Stimulated activated naive CD8-positive, alpha-beta T cell treated with anti-CD3 and anti-CD28 coated beads, Interleukin-15, Interleukin-2, amounts not matched to agents 100 ng/mL and 50 ng/mL, for 24 hours (primary cell): ENCODE data around the gene CXCR6.
A peak's percentile ranks its signal among the peaks of the same experiment; 100 is the strongest.

ENCODE experiments used
- H3K27ac Mint-ChIP-seq: one replicate; pipeline ENCODE4 v1.8.0; 2021; ENCODE audit warnings: mild to moderate bottlenecking, mixed read lengths
- H3K27me3 Mint-ChIP-seq: one replicate; pipeline ENCODE4 v1.8.0; 2021; ENCODE audit warnings: mixed read lengths
- H3K36me3 Mint-ChIP-seq: one replicate; pipeline ENCODE4 v1.8.0; 2021; ENCODE audit warnings: low read depth, mixed read lengths
- H3K4me1 Mint-ChIP-seq: one replicate; pipeline ENCODE4 v1.8.0; 2021; ENCODE audit warnings: low read depth, mixed read lengths
- H3K4me3 Mint-ChIP-seq: one replicate; pipeline ENCODE4 v1.8.0; 2021; ENCODE audit warnings: mild to moderate bottlenecking, mixed read lengths
- H3K9me3 Mint-ChIP-seq: one replicate; pipeline ENCODE4 v1.8.0; 2021; ENCODE audit warnings: mixed read lengths

The CXCR6 gene

GRCh38 chr3:45914362-45915058, 28.8 kb upstream of the CXCR6 start:
- Mint-ChIP-seq H3K4me3 (no peak overlapping the region), H3K4me1 (peaks cover 40% of the 10 kb centered on the region), H3K9me3 (no peaks in the 10 kb centered on the region), H3K36me3 (peaks cover 25% of the 10 kb centered on the region), H3K27me3 (peaks cover 38% of the 10 kb centered on the region), H3K27ac (no peak overlapping the region)

- Mint-ChIP-seq H3K9me3 (no peaks in the 10 kb centered on the region), H3K36me3 (peaks cover 25% of the 10 kb centered on the region), H3K4me3 (peak overlapping the region; percentile 50), H3K27ac (peak overlapping the region; percentile 71), H3K27me3 (peaks cover 37% of the 10 kb centered on the region), H3K4me1 (peaks cover 40% of the 10 kb centered on the region)
Observed at GRCh38 chr3:45915059-45915439, 28.2 kb upstream of the CXCR6 start.

GRCh38 chr3:45915518-45916231, 27.6 kb upstream of the CXCR6 start:
- Mint-ChIP-seq H3K4me3 (peak overlapping the region; percentile 50), H3K9me3 (no peaks in the 10 kb centered on the region), H3K4me1 (peaks cover 36% of the 10 kb centered on the region), H3K36me3 (peaks cover 30% of the 10 kb centered on the region), H3K27ac (peak overlapping the region; percentile 71), H3K27me3 (peaks cover 30% of the 10 kb centered on the region)

- no peaks in the 10 kb centered on the region for H3K9me3 Mint-ChIP-seq
- peaks cover 18% of the 10 kb centered on the region for H3K27me3 Mint-ChIP-seq
- no peak overlapping the region for H3K4me3 Mint-ChIP-seq
- peaks cover 36% of the 10 kb centered on the region for H3K36me3 Mint-ChIP-seq
- peaks cover 43% of the 10 kb centered on the region for H3K4me1 Mint-ChIP-seq
- H3K27ac Mint-ChIP-seq: no peak overlapping the region
Observed at GRCh38 chr3:45917146-45917898, 25.9 kb upstream of the CXCR6 start.

- Mint-ChIP-seq H3K36me3 (peaks cover 58% of the 10 kb centered on the region), H3K4me3 (no peak overlapping the region), H3K9me3 (no peaks in the 10 kb centered on the region), H3K4me1 (peaks cover 24% of the 10 kb centered on the region), H3K27me3 (no peaks in the 10 kb centered on the region), H3K27ac (no peak overlapping the region)
Observed at GRCh38 chr3:45921158-45922038, 21.9 kb upstream of the CXCR6 start.

- H3K4me3 Mint-ChIP-seq: no peak overlapping the region
- H3K27ac Mint-ChIP-seq: no peak overlapping the region
- peaks cover 18% of the 10 kb centered on the region for H3K4me1 Mint-ChIP-seq
- no peaks in the 10 kb centered on the region for H3K27me3 Mint-ChIP-seq
- no peaks in the 10 kb centered on the region for H3K9me3 Mint-ChIP-seq
- peaks cover 59% of the 10 kb centered on the region for H3K36me3 Mint-ChIP-seq
Observed at GRCh38 chr3:45922039-45922326, 21.3 kb upstream of the CXCR6 start.

GRCh38 chr3:45922950-45923590, 20.2 kb upstream of the CXCR6 start:
- H3K36me3 Mint-ChIP-seq: peaks cover 60% of the 10 kb centered on the region
- H3K27me3 Mint-ChIP-seq: no peaks in the 10 kb centered on the region
- no peak overlapping the region for H3K4me3 Mint-ChIP-seq
- no peaks in the 10 kb centered on the region for H3K9me3 Mint-ChIP-seq
- no peak overlapping the region for H3K27ac Mint-ChIP-seq
- peaks cover 17% of the 10 kb centered on the region for H3K4me1 Mint-ChIP-seq

GRCh38 chr3:45923755-45924154, 19.5 kb upstream of the CXCR6 start:
- no peak overlapping the region for H3K27ac Mint-ChIP-seq
- no peaks in the 10 kb centered on the region for H3K9me3 Mint-ChIP-seq
- no peaks in the 10 kb centered on the region for H3K27me3 Mint-ChIP-seq
- peaks cover 57% of the 10 kb centered on the region for H3K36me3 Mint-ChIP-seq
- peaks cover 12% of the 10 kb centered on the region for H3K4me1 Mint-ChIP-seq
- H3K4me3 Mint-ChIP-seq: no peak overlapping the region

GRCh38 chr3:45927881-45928280, 15.4 kb upstream of the CXCR6 start:
- H3K36me3 Mint-ChIP-seq: peaks cover 69% of the 10 kb centered on the region
- H3K27ac Mint-ChIP-seq: no peak overlapping the region
- H3K9me3 Mint-ChIP-seq: no peaks in the 10 kb centered on the region

GRCh38 chr3:45929042-45929679, 14.1 kb upstream of the CXCR6 start:
- no peaks in the 10 kb centered on the region for H3K9me3 Mint-ChIP-seq
- H3K36me3 Mint-ChIP-seq: peaks cover 74% of the 10 kb centered on the region
- H3K4me1 Mint-ChIP-seq: no peaks in the 10 kb centered on the region
- H3K27ac Mint-ChIP-seq: no peak overlapping the region
- no peaks in the 10 kb centered on the region for H3K27me3 Mint-ChIP-seq
- H3K4me3 Mint-ChIP-seq: no peak overlapping the region

More at GRCh38 chr3:45927881-45928280, 15.4 kb upstream of the CXCR6 start:
- Mint-ChIP-seq H3K4me3 (no peak overlapping the region), H3K27me3 (no peaks in the 10 kb centered on the region), H3K4me1 (no peaks in the 10 kb centered on the region)

GRCh38 chr3:45931496-45931895, 11.8 kb upstream of the CXCR6 start:
- H3K36me3 Mint-ChIP-seq: peaks cover 74% of the 10 kb centered on the region

GRCh38 chr3:45932112-45932511, 11.2 kb upstream of the CXCR6 start:
- Mint-ChIP-seq H3K9me3 (no peaks in the 10 kb centered on the region), H3K27ac (no peak overlapping the region), H3K36me3 (peaks cover 70% of the 10 kb centered on the region), H3K4me1 (no peaks in the 10 kb centered on the region), H3K27me3 (no peaks in the 10 kb centered on the region), H3K4me3 (no peak overlapping the region)

More at GRCh38 chr3:45931496-45931895, 11.8 kb upstream of the CXCR6 start:
- no peaks in the 10 kb centered on the region for H3K27me3 Mint-ChIP-seq
- no peak overlapping the region for H3K4me3 Mint-ChIP-seq
- H3K4me1 Mint-ChIP-seq: no peaks in the 10 kb centered on the region
- H3K9me3 Mint-ChIP-seq: no peaks in the 10 kb centered on the region
- no peak overlapping the region for H3K27ac Mint-ChIP-seq

- Mint-ChIP-seq H3K4me3 (no peak overlapping the region), H3K27me3 (no peaks in the 10 kb centered on the region), H3K27ac (no peak overlapping the region), H3K36me3 (peaks cover 75% of the 10 kb centered on the region), H3K9me3 (no peaks in the 10 kb centered on the region), H3K4me1 (no peaks in the 10 kb centered on the region)
Observed at GRCh38 chr3:45933591-45933990, 9.7 kb upstream of the CXCR6 start.

- H3K4me3 Mint-ChIP-seq: no peak overlapping the region
- no peaks in the 10 kb centered on the region for H3K27me3 Mint-ChIP-seq
- peaks cover 65% of the 10 kb centered on the region for H3K36me3 Mint-ChIP-seq
- H3K9me3 Mint-ChIP-seq: no peaks in the 10 kb centered on the region
- peaks cover 17% of the 10 kb centered on the region for H3K4me1 Mint-ChIP-seq
- H3K27ac Mint-ChIP-seq: no peak overlapping the region
Observed at GRCh38 chr3:45936261-45936660, 7.0 kb upstream of the CXCR6 start.
